Measurements from ENCODE around the gene TTN.

Gene TTN

DNA sequence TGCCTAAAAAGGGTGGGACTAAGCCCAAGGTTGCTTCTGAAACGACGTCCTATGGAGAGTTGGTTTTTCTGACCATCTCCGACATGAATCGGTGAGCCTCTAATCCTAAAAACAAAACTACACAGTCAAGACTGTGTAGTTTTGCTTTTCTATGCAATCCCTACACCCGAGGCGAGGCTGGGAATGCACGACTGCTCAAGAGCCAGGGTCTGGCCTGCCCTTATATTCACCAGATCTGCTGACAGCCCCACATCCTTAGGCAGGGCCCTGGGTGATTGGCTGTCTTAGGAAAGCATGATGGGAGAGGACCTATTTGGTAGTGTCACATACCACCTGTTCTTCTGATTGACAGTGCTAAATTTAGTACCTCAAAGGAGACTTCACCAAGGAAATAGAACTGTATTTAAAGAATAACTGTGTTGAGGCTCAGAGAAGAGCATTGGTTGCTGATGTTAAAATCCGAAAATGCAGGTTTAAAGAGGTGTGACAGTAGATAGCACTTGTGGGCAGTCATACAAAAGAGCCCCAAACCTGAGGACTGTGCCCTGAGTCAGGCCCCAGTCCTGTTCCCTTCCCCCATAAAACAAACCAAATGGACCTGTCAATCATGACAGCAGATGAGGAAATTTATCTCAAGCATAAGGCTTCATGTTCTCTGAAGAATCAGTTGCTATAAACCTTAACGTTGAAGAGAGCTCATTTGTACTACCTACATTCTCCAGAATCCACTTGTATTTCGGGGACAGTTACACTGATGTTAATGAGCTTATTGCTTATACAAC lies at the start of gene TTN:
TSS of gene TTN (minus strand) at position 197 of the 782 bp plus-strand sequence. CDS start 2,781 bp downstream, outside the sequence.
- DNase-seq (ENCODE audit: low read depth, low spot score) = no peak

DNA sequence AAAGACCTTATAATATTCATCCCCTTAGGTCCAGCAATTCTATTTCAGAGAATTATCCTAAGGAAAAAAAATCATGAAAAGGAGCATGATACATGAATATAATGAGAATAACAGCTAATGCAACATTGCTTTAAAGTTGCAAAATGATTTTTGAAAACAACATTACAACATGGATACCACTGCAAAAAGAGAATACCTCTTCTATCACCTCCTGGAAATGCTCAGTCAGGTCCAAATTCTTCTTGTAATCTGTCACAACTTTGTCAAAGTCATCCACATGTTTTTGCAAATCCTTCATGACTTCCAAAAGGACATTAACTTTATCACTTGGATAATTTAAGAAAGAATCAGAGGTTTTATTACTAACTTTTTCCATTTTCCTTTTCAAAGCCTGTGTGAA lies 47.9 kb upstream of the TTN start:
- no peak for DNase-seq (ENCODE audit: low read depth, low spot score)

DNA sequence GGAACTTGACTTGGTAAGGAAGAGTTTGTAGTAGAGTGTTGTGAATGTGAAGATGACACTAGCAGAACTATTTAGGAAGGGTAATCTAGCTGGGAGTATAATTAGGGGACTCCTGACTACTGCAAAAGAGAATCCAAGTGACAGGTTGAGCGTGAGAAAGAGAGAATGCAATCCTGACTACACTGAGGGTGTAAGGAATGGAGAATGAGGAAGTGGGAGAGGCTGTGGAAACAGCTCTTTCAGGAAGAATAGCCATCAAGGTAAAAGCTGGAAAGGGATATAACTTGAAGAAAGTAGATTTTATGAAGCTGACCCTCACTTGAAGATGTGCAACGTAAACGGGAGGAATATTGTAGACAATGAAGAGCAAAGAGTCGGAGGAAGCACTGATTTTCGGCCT lies 41.1 kb upstream of the TTN start:
- no peak for DNase-seq (ENCODE audit: low read depth, low spot score)

DNA sequence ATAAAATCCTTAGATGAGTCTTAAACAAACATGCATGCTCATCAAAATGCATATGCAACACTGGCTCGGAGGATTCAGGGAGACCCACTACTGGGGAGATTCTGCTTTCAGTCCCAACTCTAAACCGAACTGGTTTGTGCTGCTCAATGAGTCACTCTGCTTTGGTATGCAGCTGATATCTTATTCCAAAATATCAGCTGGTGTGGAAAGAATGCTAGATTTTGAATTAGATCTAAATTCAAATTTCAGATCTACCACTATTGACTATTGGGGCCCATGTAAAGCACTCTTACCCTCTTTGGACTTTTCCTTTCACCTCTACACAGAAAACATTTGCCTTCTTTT lies 39.2 kb upstream of the TTN start:
- no peak for DNase-seq (ENCODE audit: low read depth, low spot score)

DNA sequence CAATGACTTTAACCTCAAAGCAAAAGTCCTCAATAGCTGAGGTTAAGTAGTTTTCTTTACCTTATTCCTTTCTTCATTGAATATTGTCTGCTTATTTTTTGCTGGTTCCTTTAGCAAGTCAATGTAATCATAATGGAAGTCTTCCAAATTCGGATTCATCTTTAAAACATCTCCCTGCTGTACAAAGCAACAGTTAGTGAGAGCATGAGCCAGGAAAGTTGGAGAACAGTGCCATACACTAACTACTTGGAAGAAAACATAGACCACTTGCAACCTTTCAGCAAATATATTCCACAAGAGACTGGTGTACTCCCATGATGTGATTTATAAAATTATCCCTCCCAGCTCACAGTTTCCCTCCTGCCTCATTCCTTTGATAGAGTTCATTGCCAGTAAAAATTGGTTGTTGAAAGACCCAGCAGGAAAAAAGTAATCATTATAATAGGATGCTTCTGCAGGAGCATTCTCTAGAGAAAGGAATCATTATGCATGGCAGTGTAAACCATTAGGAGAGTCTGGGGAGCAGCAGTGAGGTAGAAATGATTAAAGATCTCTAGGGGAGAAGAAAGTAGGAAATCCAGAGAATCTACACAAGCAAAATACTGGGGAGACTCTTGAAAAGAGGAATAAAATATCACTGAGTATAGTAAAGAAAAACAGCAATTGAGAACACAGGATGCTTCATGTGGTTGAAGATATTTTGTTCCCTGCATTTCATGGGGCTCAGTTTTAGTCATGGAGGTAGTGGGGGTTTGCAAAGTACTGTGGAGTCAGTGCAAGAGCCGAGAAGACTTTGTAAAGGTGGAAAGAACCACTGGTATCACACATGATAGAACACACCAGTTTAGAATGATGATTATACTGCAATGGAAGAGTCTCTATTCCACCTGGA lies 38.6 kb upstream of the TTN start:
- no peak for DNase-seq (ENCODE audit: low read depth, low spot score)

DNA sequence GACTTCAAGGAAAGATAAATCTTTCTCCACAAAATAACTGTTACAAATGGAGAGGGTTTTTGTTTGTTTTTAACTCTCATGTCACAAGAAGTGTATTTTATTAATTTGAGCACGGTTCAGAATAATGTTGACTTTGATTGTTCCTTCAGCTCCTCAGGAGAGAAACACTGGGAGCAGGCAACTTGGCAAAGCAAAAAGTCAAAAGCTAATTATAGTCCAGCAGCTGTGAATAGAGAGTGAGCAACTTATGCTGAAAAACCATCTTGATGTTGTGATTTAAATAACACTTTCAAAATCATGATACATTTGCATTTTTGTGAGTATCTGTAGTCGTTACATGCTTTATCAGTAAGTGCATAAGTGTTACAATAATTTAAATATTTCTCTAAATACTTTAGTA lies 37.5 kb upstream of the TTN start:
- no peak for DNase-seq (ENCODE audit: low read depth, low spot score)

DNA sequence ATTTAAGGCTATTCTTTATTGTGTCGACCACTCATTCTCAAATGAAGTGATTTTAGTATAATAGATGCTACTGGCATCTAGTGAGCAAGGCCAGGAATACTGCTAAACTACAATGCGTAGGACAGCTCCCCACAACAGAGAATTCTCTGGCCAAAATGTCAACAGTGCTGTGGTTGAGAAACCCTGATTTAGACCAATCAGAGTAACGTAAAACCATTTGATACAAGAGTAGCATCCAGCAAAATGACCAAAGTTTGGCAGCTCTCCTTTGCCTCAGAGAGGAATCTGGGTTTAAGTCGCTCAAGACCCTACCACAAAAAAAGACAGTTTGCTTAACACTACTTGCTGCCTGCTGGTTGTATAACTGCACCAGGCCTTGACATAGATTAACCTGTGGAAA lies 37.0 kb upstream of the TTN start:
- no peak for DNase-seq (ENCODE audit: low read depth, low spot score)

DNA sequence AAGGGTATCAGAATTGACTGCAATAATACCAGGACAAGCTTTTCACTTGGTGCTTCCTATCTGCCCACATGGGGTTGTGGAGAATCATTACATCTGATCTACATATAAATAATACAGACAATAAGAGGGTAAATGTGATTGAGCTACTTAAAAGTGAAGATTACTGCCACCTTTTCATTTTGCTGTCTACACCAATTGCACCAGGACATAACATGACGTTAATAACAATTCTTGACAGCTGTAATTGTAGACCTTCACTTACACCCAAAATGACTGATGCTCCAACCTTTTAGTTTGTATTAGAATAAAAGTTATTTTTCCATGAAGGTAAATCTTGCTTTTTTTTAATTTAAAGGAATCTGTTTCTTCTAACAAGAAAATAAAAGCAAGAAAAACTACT lies 36.5 kb upstream of the TTN start:
- no peak for DNase-seq (ENCODE audit: low read depth, low spot score)

DNA sequence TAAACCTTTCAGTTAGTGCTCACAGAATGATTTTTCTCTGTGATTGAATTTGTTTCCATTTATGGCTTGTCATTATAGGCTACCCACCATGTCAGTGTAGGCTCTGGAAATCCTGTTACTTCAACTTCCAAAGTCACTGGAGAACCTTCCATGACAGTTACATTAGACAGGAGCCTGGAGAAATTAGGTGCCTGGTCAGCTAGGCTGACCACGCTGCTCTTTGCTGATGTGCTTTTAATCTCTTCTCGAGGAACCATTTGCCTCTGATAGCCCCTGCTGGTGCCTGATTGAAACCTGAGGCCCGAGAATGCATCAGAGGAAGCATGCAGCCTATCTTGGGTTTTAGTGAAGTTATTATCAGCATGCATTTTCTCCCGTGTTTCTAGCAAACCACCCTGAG lies 29.6 kb upstream of the TTN start:
- DNase-seq (ENCODE audit: low read depth, low spot score) = no peak

DNA sequence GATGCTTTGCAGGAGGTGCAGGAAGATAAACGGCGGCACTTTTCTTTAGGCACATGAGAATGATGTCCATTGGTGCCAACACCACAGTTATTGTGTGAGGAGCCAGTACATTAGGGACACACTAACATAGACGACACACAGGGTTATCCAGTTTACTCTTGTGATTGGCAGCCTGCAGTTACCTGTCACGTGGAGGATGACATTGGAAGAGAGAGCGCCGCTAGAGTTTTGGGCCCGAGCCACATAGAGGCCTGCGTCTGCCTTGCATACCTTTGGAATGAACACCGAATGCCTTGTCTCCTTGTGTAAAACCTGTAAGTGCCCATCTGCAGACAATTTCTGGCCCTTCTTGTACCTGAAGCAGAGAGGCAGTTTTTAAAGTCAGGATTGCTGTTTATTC lies 26.9 kb upstream of the TTN start:
- no peak for DNase-seq (ENCODE audit: low read depth, low spot score)

DNA sequence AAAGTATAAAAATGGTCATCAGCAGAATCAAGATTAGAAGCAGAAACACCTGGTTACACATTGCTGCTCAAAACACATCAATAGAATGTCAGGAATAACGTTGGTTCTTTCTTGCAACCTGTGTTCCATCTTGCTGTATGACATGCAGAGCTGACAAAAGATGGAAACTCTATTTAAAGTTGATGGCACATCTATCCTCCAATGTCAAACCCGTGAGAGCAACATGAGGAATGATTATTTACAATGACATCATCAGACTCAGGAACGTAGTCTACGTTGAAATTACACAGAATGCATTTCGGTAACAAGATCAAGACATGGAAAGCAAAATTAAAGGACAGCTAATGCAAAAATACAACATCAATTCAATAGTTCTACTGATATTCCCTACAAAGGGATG lies 26.2 kb upstream of the TTN start:
- DNase-seq (ENCODE audit: low read depth, low spot score) = no peak

DNA sequence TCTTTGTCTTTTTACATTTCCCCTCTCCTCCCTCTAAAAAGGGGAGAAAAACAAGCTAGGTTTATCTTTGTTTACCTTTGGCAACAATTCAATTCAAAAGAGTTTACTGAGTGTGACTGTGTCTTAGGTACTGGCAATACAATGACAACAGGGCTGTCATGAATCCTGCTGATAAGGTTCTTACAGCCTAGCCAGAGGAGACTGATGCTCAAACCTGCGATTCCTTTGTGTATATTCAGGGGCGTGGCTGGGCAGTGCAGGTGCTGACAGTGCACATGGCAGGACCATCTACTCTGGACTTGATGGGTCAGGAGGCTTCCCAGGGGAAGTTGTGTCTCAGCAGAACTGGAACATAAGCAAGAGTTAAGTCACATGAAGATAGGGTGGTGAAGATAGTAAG lies 23.2 kb upstream of the TTN start:
- no peak for DNase-seq (ENCODE audit: low read depth, low spot score)

DNA sequence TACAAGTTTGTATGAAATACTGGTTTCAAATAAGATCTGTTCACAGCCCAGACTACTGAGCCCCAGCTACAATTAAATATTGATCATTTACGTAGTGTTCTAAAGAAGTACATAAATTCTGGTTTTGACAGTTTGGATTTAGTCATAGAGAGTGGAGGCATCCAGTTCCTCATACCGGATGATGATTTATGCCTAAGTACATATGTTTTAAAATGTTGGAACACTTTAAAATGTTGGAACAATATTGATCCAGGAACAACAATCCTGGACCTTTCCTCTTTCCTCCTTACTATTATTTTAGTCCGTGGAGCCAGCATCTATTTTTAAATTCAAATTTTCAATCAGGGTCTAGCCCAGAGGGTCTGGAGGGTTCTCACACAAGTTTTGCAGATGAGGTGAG lies 22.8 kb upstream of the TTN start:
- DNase-seq (ENCODE audit: low read depth, low spot score) = no peak

DNA sequence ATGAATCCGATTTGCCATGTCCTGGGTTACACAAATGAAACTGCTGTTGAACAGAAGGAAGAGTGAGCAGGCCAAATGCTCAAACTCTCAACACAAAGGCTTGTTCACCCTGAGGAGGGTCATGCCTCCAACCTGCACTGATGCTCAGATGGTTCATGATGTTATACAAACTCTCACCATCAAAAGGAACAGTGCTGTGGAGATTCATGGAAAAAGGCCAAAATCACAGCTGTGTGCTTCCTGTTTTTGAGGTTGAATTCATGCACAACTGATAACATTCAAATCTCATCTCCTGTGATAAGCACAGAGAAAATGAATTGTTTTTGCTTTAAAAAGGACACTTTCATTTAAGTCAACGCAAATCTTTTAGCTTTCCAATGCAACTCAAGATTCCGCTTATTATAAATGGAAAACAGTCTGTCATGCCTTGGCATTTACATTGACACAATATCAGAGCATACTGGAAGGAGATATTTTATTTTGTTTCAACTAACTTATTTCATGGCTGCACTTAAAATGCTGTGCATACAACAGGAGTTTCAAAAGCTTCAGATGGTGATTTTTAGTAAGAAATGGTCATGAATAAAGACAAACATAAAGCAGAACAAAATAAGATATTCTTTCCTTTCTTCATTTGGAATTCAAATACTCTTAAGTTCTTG lies 22.2 kb upstream of the TTN start:
- no peak for DNase-seq (ENCODE audit: low read depth, low spot score)

DNA sequence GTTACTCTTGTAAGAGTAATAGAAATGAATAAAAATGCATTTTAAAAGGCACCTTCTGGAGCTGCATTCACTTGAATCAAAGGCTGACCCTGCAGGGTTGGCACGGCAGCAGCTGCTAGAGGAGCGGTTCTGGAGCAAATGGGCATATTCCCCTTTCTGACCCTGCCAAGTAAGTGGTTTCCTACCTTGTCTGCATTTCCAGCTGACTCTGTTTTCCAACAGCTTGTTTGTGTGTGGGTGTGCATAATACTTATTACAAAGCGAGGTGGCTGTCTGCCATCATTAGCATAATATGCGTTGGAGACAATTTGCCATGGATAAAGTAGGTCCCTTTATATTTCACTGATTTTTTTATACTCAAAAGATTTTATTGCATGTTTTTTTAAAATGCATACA lies 21.3 kb upstream of the TTN start:
- no peak for DNase-seq (ENCODE audit: low read depth, low spot score)

DNA sequence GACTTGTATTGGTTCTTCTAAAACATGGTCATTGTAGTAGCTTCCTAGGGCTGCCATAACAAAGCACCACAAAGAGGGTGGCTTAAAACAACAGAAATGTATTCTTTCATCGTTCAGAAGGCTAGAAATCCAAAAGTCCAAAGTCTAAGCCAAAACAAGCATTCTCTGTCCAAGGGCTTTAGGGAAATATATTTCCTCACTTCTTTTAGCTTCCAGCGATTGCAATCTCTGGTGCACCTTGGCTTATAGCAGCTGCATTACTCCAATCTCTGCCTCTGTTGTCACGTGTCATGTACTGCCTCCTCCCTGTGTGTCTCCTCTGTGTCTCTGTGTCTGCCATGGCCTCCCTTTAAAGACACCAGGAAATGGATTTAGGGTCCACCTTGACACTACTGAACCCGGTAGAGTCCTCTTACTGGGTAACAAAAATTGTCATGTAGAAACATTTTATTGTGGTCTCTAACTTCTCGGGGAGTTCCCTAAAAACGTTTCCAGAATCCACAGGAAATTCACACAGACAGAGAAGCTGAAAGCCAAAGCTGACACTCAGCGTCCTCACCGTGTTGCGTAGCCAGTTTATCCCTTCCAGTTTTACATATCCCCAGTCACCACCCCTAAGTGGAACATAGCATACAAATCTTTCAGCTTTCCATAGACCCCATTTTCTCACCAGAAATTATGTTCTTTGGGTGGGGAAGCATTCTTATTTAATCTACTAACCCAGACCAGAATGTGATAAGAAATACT lies 20.7 kb upstream of the TTN start:
- DNase-seq (ENCODE audit: low read depth, low spot score) = no peak

DNA sequence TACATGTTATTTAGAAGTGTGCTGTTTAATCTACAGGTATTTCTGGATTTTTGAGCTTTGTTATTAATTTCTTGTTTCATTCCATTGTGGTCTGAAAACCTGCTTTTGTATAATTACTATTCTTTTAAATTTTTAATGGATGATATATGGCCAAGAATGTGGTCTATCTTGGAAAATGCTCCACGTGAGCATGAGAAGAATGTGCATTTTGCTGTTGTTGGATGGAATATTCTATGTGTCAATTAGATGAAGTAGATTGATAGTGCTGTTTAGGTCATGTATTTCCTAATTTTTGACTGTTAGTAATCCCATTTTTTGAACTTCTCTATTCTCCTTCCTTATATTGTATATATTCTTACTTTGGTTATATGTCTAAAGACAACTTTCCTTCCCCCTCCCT lies 19.9 kb upstream of the TTN start:
- no peak for DNase-seq (ENCODE audit: low read depth, low spot score)

DNA sequence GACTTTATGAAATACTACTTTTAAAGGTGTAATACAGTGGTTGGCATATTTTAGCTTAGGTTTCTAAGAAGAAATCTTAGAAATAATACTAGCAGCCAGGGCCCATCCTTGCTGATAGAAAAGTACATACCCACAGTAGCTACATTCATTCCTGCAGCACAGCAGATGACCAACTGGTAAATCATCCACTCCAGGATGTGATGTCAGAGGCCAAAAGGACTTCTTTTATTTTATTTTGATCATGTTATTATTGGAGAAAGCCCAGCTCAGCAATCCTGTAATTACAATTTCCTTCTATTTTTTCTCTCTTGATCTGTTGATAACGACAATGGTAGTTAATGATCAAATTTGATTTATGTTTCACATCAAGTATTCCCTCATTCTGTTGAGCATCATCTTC lies 18.0 kb upstream of the TTN start:
- no peak for DNase-seq (ENCODE audit: low read depth, low spot score)

DNA sequence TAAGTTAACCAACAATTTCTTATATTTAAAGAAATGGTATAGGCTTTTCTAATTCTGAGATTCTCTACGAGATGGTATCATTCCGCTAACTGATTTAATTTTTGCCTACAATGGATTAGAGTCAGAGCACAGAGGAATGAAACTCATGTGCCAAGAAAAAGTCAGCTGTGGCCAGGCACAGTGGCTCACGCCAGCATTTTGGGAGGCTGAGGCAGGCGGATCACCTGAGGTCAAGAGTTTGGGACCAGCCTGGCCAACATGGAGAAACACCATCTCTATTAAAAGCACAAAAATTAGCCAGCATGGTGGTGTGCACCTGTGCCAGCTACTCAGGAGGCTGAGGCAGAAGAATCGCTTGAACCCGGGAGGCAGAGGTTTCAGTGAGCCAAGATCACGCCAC lies 17.0 kb upstream of the TTN start:
- no peak for DNase-seq (ENCODE audit: low read depth, low spot score)

DNA sequence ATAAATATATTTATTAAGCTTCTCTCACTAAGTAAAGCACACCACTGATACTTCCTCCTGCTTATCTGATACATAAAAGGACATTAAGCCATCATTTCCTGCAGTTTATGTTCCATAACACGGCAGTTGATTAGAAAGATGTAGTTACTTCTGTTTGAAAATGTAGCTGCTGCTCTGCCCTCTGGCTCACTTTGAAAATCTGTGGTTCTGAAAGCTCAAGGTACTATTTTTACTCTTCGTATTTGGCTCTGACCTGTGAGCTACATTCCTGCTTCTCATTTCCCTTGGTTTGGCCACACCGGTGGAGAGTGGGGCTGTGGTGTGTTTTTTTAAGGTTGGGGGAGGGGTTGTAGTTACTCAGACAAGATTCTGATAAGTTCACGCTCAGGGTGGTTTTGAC lies 12.8 kb upstream of the TTN start:
- DNase-seq (ENCODE audit: low read depth, low spot score) = no peak

DNA sequence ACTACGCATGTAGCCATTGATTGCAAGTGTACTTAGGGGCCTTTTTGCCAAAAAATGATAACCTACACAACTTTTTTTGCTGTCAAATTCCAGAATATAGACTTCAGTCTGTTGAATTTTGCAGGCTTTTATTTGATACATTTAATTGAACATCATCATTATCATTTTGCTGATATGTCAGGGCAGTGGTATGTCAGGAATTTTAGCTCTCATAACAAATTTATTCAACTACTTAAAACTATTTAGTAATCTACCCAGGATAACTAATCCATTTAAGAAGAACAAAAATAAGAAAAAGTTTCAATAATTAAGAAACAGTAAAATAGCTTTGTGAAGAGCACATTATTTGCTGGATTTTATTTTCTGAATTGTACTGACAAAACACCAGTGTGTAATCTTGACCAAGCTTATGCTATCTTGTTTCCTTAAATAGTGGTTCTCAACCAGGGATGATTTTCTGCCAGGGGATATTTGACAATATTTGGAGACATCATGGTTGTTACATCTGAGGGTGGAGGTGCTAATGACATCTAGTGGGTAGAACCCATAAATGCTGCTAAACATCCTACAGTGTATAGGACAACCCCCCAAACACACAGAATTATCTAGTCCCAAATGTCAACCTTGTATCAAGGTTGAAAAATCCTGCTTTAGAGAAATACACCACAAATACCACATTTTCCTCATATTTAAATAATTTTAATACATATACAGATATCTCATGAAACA lies 12.1 kb upstream of the TTN start:
- no peak for DNase-seq (ENCODE audit: low read depth, low spot score)

Measured in brain pericyte (primary cell).